ENCODE results near the gene PYCR2. TPM values are rescaled to one million over a fixed set of nuclear protein-coding genes. Genes with fewer than 3 reads are reported as not detected.
"Not testable (repeated sequence)": the region's sequence is repeated elsewhere in the genome, so short reads cannot be mapped to it uniquely, and the experiment has no call there.

PYCR2 gene
- total RNA-seq, 1 experiment from 2014 or later: 104 TPM

DNA sequence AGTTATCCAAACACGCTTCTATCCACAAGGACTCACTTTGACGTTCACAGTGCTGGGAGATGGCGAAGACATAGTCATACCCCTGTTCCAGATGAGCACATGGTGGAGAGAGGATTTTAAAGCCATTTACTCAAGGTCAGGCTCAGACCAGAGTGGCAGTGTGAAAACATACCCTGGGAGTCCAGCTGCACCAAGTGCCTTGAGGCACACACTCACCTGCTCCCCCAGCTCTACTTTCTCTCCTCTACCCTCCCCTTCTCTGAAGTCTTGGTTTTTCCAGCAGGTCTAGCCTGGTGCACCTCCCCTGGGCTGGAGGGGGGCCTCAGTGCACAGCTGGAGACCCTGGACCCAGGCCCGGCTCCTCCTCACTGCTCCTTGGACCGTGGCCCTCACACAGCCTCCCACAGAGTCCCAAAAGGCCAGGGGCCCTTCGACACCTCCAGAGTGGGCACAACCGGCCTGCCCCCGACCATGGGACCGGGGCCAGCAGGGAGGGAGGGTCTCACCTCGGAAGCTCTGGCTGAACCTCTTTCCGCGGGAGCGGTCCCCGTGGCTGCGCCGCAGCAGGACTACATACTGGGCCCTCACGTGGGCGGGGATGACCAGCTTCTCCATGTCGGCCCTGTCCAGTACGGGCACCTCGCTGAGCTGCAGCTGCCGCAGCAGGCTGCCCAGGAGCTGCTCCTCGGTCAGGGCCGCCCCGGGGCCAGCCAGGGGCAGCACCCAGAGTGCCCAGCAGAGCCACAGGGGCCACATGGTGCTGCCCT lies 16.5 kb upstream of the PYCR2 start:
- Histone ChIP-seq H3K27me3 (ENCODE audit: insufficient read depth, low read length) (no peaks in the 10 kb centered on the region), H3K14ac (ENCODE audit: insufficient read depth, low read length) (no peak overlapping the region), H3T11ph (ENCODE audit: low read length) (no peak overlapping the region), H3K4ac (ENCODE audit: low read depth, low read length) (no peak overlapping the region), H4K5ac (ENCODE audit: insufficient read length, low read depth, low read length) (no peak overlapping the region), H3K79me1 (ENCODE audit: insufficient read depth, low read depth, low read length, poor library complexity, severe bottlenecking) (no peaks in the 10 kb centered on the region), H4K20me1 (ENCODE audit: control insufficient read depth, insufficient read depth, insufficient read length) (no peaks in the 10 kb centered on the region), H3K4me1 (ENCODE audit: insufficient read depth, low read length) (peaks cover 11% of the 10 kb centered on the region; the same call in 1 of the 2 replicates), H2BK120ac (ENCODE audit: low read depth, low read length, poor library complexity, severe bottlenecking) (no peak overlapping the region), H3K56ac (ENCODE audit: insufficient read length, low read depth, low read length) (no peak overlapping the region), H2BK15ac (ENCODE audit: low read depth, low read length) (no peak overlapping the region), H3K9me3 (ENCODE audit: control insufficient read depth, low read depth, low read length) (no peaks in the 10 kb centered on the region), H3K4me2 (ENCODE audit: insufficient read depth, insufficient read length, low read length) (no peak overlapping the region), H3K23me2 (ENCODE audit: insufficient read length, low read depth, low read length, poor library complexity, severe bottlenecking) (no peaks in the 10 kb centered on the region), H4K8ac (replicated peaks; ENCODE audit: insufficient read length, low read depth, low read length) (no peak overlapping the region), H4K91ac (ENCODE audit: insufficient read length, low read depth, low read length) (no peak overlapping the region), H2BK12ac (ENCODE audit: insufficient read length, low read depth, low read length) (no peak overlapping the region), H2AFZ (ENCODE audit: low read length) (no peak overlapping the region), H3K27ac (ENCODE audit: insufficient read length, low read depth, low read length) (no peak overlapping the region), H2BK20ac (ENCODE audit: low read depth, low read length, poor library complexity, severe bottlenecking) (no peak overlapping the region), H2BK5ac (ENCODE audit: insufficient read length, low read length) (no peak overlapping the region), H3K79me2 (ENCODE audit: insufficient read depth, low read length) (no peaks in the 10 kb centered on the region), H2AK5ac (ENCODE audit: insufficient read length, low read length) (no peak overlapping the region), H3K9ac (ENCODE audit: extremely low read depth, insufficient read length, low read length) (no peak overlapping the region), H3K23ac (ENCODE audit: insufficient read length, low read depth, low read length) (no peak overlapping the region), H3K18ac (ENCODE audit: insufficient read length, low read depth, low read length) (no peak overlapping the region)
- DNase-seq: peak; percentile 41
- H3K4me3 Mint-ChIP-seq: peak overlapping the region in 1 of 2 experiments; percentile 68; a peak in 3 of 5 replicates
- no peak overlapping the region for H3K27ac Mint-ChIP-seq
- peaks cover 1% of the 10 kb centered on the region; the same call in 1 of the 2 replicates for H3K27me3 Mint-ChIP-seq (ENCODE audit: low read depth)
- TF ChIP-seq CTCF (conservative IDR thresholded peaks at IDR 0.05): no peak
- no CpG with 5 or more reads among the region's 25 CpGs for WGBS (ENCODE audit: extremely low coverage, insufficient read length, low lambda C conversion rate)
- no peaks in the 10 kb centered on the region; a peak in 1 of 5 replicates for H3K9me3 Mint-ChIP-seq
- no peaks in the 10 kb centered on the region for H3K36me3 Mint-ChIP-seq (ENCODE audit: insufficient read depth in 1 of 3, low read depth in 3 of 3)
- H3K4me1 Mint-ChIP-seq: peaks cover 30 to 37% of the 10 kb centered on the region in 2 experiments

DNA sequence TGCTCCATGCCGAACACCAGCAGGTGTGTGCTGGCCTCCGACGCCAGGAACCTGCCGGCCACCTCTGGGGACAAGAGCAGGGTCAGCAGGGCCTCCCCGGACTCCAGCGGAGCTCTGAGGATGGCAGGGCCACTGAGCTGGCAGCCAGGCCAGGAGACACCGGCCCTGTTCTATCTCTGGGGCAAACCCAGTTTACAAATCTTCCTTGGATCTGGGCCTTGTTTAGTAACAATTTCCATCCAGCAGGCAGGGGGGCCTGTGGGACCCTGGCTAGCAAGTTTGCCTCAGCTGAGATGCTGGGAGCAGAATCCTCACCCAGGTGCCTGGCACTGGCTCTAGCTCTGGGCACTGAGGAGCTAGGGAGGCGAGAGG lies 15.9 kb upstream of the PYCR2 start:
- not testable (repeated sequence) for H3K23me2 ChIP-seq (ENCODE audit: insufficient read length, low read depth, low read length, poor library complexity, severe bottlenecking); H2AK5ac ChIP-seq (ENCODE audit: insufficient read length, low read length); H4K8ac ChIP-seq (replicated peaks; ENCODE audit: insufficient read length, low read depth, low read length); H3T11ph ChIP-seq (ENCODE audit: low read length); H2AFZ ChIP-seq (ENCODE audit: low read length); H3K79me1 ChIP-seq (ENCODE audit: insufficient read depth, low read depth, low read length, poor library complexity, severe bottlenecking); H3K27me3 Mint-ChIP-seq (ENCODE audit: low read depth); H3K4ac ChIP-seq (ENCODE audit: low read depth, low read length); H3K79me2 ChIP-seq (ENCODE audit: insufficient read depth, low read length); H4K5ac ChIP-seq (ENCODE audit: insufficient read length, low read depth, low read length); H3K27ac ChIP-seq (ENCODE audit: insufficient read length, low read depth, low read length); H3K9ac ChIP-seq (ENCODE audit: extremely low read depth, insufficient read length, low read length); H3K27ac Mint-ChIP-seq; H2BK20ac ChIP-seq (ENCODE audit: low read depth, low read length, poor library complexity, severe bottlenecking); H2BK15ac ChIP-seq (ENCODE audit: low read depth, low read length); H3K4me2 ChIP-seq (ENCODE audit: insufficient read depth, insufficient read length, low read length); H2BK120ac ChIP-seq (ENCODE audit: low read depth, low read length, poor library complexity, severe bottlenecking); H3K18ac ChIP-seq (ENCODE audit: insufficient read length, low read depth, low read length); H3K27me3 ChIP-seq (ENCODE audit: insufficient read depth, low read length); H3K4me1 ChIP-seq (ENCODE audit: insufficient read depth, low read length); H3K23ac ChIP-seq (ENCODE audit: insufficient read length, low read depth, low read length); H3K9me3 ChIP-seq (ENCODE audit: control insufficient read depth, low read depth, low read length); H3K36me3 Mint-ChIP-seq (ENCODE audit: insufficient read depth in 1 of 3, low read depth in 3 of 3); H2BK5ac ChIP-seq (ENCODE audit: insufficient read length, low read length); H4K20me1 ChIP-seq (ENCODE audit: control insufficient read depth, insufficient read depth, insufficient read length); H3K56ac ChIP-seq (ENCODE audit: insufficient read length, low read depth, low read length); H4K91ac ChIP-seq (ENCODE audit: insufficient read length, low read depth, low read length); DNase-seq; H3K9me3 Mint-ChIP-seq; H3K14ac ChIP-seq (ENCODE audit: insufficient read depth, low read length); H2BK12ac ChIP-seq (ENCODE audit: insufficient read length, low read depth, low read length)
- H3K4me1 Mint-ChIP-seq: peaks cover 23 to 31% of the 10 kb centered on the region in 2 experiments
- H3K4me3 Mint-ChIP-seq: peak overlapping the region in 1 of 2 experiments; percentile 68; a peak in 3 of 5 replicates
- no CpG with 5 or more reads among the region's 8 CpGs for WGBS (ENCODE audit: extremely low coverage, insufficient read length, low lambda C conversion rate)
